WTC11 (cell line): ENCODE measurements around the gene TMPRSS12.

Source experiments
- ATF2 ChIP-seq: sonication (generic); formaldehyde crosslinking; IDR thresholded peaks from 2 replicates; pipeline ENCODE4 v1.8.1; 2022; ENCODE audit warnings: low read depth, missing genetic modification reagents, borderline replicate concordance
- ETV6 ChIP-seq: sonication (generic); formaldehyde crosslinking; IDR thresholded peaks from 2 replicates; pipeline ENCODE4 v1.8.1; 2022; ENCODE audit warnings: mild to moderate bottlenecking, missing genetic modification reagents
- NR3C1 ChIP-seq: sonication (generic); formaldehyde crosslinking; conservative IDR thresholded peaks from 2 replicates; pipeline ENCODE4 v1.8.1; 2023; ENCODE audit warnings: low read depth, mild to moderate bottlenecking, missing genetic modification reagents

GRCh38 chr12:50839042-50839441 is 3.7 kb upstream of the TMPRSS12 start:
- TF ChIP-seq ETV6, result no peak
- TF ChIP-seq NR3C1 (CRISPR knock-in tag), result no peak
- no peak for TF ChIP-seq ATF2 (CRISPR knock-in tag)
